Colonic mucosa (tissue), 4 donors: ENCODE results near the gene DRD5. TPM values are rescaled to one million over a fixed set of nuclear protein-coding genes. Genes with fewer than 3 reads are reported as not detected.
"Not testable (repeated sequence)": the region's sequence is repeated elsewhere in the genome, so short reads cannot be mapped to it uniquely, and the experiment has no call there.

ENCODE experiments used
- DNase-seq: peaks from one replicate; pipeline ENCODE4 v3.0.0-alpha.2; 2020
- H3K27ac ChIP-seq: fragments of 200-600 bp; one replicate; pipeline ENCODE4 v1.8.0; 2021
- H3K27me3 ChIP-seq: fragments of 200-600 bp; one replicate; pipeline ENCODE4 v1.8.0; 2021
- H3K36me3 ChIP-seq: fragments of 200-600 bp; one replicate; pipeline ENCODE4 v1.8.0; 2021
- H3K4me1 ChIP-seq: fragments of 200-600 bp; one replicate; pipeline ENCODE4 v1.8.0; 2021; ENCODE audit warnings: mild to moderate bottlenecking
- H3K4me3 ChIP-seq: fragments of 200-600 bp; one replicate; pipeline ENCODE4 v1.8.0; 2021
- H3K9ac ChIP-seq, 2 donors: one replicate each; pipeline ENCODE4 v1.7.0; 2013; ENCODE audit warnings: control low read depth in 2 of 2, low read depth in 2 of 2, low read length in 2 of 2
- H3K9me3 ChIP-seq: fragments of 200-600 bp; one replicate; pipeline ENCODE4 v1.8.0; 2021
- CTCF ChIP-seq: fragments of 200-600 bp; IDR thresholded peaks from one replicate; pipeline ENCODE4 v1.8.0; 2022; ENCODE audit warnings: antibody characterized with exemption, mild to moderate bottlenecking
- intact Hi-C: fragments of 100-400 bp; cut with DNase I; formaldehyde crosslinking; loops from one replicate; pipeline ENCODE4 v1.14.1; 2022
- total RNA-seq, 2 donors: library from RNA; stranded (reverse); fragmentation: NEBNext Ultra II Directional in 1 of 2; extraction: Animal tissue kit (Norgen Biotek cat#: 25700) in 1 of 2; gene quantifications; one replicate each; pipeline ENCODE4 v1.2.1, GENCODE V29; 2021
- donor health status: healthy.
- donor health status: DM: no; HTN: no; CAD: no.
- donor health status: DM: no; HTN: no; CAD: no.

DRD5 gene
- total RNA-seq, result under 1 TPM in 1 of 2 donors, not detected in 1; 0.13 TPM

- H3K4me1 ChIP-seq, result no peaks in the 10 kb centered on the region
- H3K4me3 ChIP-seq, result no peak within 1 kb of the TSS
- no peak for TF ChIP-seq CTCF
- no peak for DNase-seq
- H3K27ac ChIP-seq, result no peak within 1 kb of the TSS
- intact Hi-C loops, result no loop called here
- H3K9me3 ChIP-seq, result no peaks in the 10 kb centered on the region
- H3K9ac ChIP-seq, result no peak within 1 kb of the TSS
- no peaks in the 10 kb centered on the region for H3K36me3 ChIP-seq
- peaks cover 11% of the 10 kb centered on the region for H3K27me3 ChIP-seq
Observed at GRCh38 chr4:9781343-9782135, at the start of gene DRD5. TSS of gene DRD5 (plus strand) at chr4:9781634. CDS start at chr4:9782030, 396 bp downstream.

GRCh38 chr4:9732256-9732655, 49.2 kb upstream of the DRD5 start:
- H3K27me3 ChIP-seq, intact Hi-C loops, H3K9me3 ChIP-seq, H3K9ac ChIP-seq, H3K36me3 ChIP-seq, DNase-seq, H3K4me1 ChIP-seq, H3K27ac ChIP-seq, H3K4me3 ChIP-seq: not testable (repeated sequence)

- Histone ChIP-seq H3K9ac (no peak overlapping the region), H3K27ac (no peak overlapping the region), H3K36me3 (no peaks in the 10 kb centered on the region), H3K27me3 (no peaks in the 10 kb centered on the region), H3K4me3 (no peak overlapping the region), H3K4me1 (no peaks in the 10 kb centered on the region), H3K9me3 (no peaks in the 10 kb centered on the region)
- TF ChIP-seq CTCF, result no peak
- intact Hi-C loops, result no loop called here
- no peak for DNase-seq
Observed at GRCh38 chr4:9735515-9735914, 45.9 kb upstream of the DRD5 start.

- H3K36me3 ChIP-seq, H3K9me3 ChIP-seq, H3K27me3 ChIP-seq, H3K9ac ChIP-seq, H3K4me3 ChIP-seq, DNase-seq, H3K4me1 ChIP-seq, H3K27ac ChIP-seq, intact Hi-C loops: not testable (repeated sequence)
Observed at GRCh38 chr4:9737280-9737679, 44.2 kb upstream of the DRD5 start.

GRCh38 chr4:9743789-9744188, 37.6 kb upstream of the DRD5 start:
- H3K4me3 ChIP-seq, H3K9me3 ChIP-seq, intact Hi-C loops, H3K27me3 ChIP-seq, DNase-seq, H3K9ac ChIP-seq, H3K36me3 ChIP-seq, H3K4me1 ChIP-seq, H3K27ac ChIP-seq: not testable (repeated sequence)

- Histone ChIP-seq H3K9ac (no peak overlapping the region), H3K27me3 (no peaks in the 10 kb centered on the region), H3K4me3 (no peak overlapping the region), H3K36me3 (no peaks in the 10 kb centered on the region), H3K9me3 (no peaks in the 10 kb centered on the region), H3K27ac (no peak overlapping the region), H3K4me1 (no peaks in the 10 kb centered on the region)
- no peak for TF ChIP-seq CTCF
- no peak for DNase-seq
- intact Hi-C loops, result no loop called here
Observed at GRCh38 chr4:9745782-9746181, 35.7 kb upstream of the DRD5 start.

GRCh38 chr4:9758641-9759317, 22.7 kb upstream of the DRD5 start:
- Histone ChIP-seq H3K27me3 (no peaks in the 10 kb centered on the region), H3K27ac (no peak overlapping the region), H3K9me3 (no peaks in the 10 kb centered on the region), H3K9ac (no peak overlapping the region), H3K36me3 (no peaks in the 10 kb centered on the region), H3K4me3 (no peak overlapping the region), H3K4me1 (no peaks in the 10 kb centered on the region)
- intact Hi-C loops, result no loop called here
- TF ChIP-seq CTCF, result no peak
- DNase-seq, result no peak
